ENCODE data around the gene KPNB1. TPM values are rescaled to one million over a fixed set of nuclear protein-coding genes. Genes with fewer than 3 reads are reported as not detected.

KPNB1 gene
- total RNA-seq, 2 experiments from 2014 or later: 409 to 427 TPM

- Mint-ChIP-seq H3K9me3 (no peaks in the 10 kb centered on the region), H3K36me3 (ENCODE audit: low read depth) (no peaks in the 10 kb centered on the region), H3K27ac (peak overlapping the region; percentile 93), H3K4me1 (peaks cover 66% of the 10 kb centered on the region), H3K27me3 (peaks cover 1% of the 10 kb centered on the region), H3K4me3 (peak overlapping the region; percentile 91)
- ChIA-PET POLR2A (interaction anchor here (0.9 to 1.1 kb wide), 2 partner anchors 13 to 86 kb away, joined by 3 read pairs; partner anchors contain the start of gene KPNB1), CTCF (interaction anchor here (1.1 to 1.7 kb wide), 3 partner anchors 8 to 55 kb away, joined by 3 to 6 read pairs (median 3); no protein-coding TSS in a partner anchor)
- no peak for DNase-seq
Measured at GRCh38 chr17:47735139-47735464, 85.4 kb downstream of the KPNB1 start.

Other genes starting within 250 kb of the KPNB1 start
- gene NPEPPS, start 118.8 kb upstream of the KPNB1 start, total RNA-seq: 100 to 1,000 TPM in 1 of 2 experiments, 10 to 100 TPM in 1; 79.6 to 110 TPM
- 1 to 10 TPM; 2.5 to 3.0 TPM for gene TBKBP1, start 44.2 kb downstream of the KPNB1 start, total RNA-seq
- 10 to 100 TPM; 13.8 to 16.0 TPM for gene TBX21, start 83.3 kb downstream of the KPNB1 start, total RNA-seq
- 10 to 100 TPM; 40.8 to 43.8 TPM for gene OSBPL7, start 171.9 kb downstream of the KPNB1 start, total RNA-seq
- gene MRPL10, start 181.6 kb downstream of the KPNB1 start, total RNA-seq: 10 to 100 TPM; 46.9 to 51.9 TPM
- 1 to 10 TPM in 1 of 2 experiments, under 1 TPM in 1; 0.79 to 1.4 TPM for gene LRRC46, start 181.8 kb downstream of the KPNB1 start, total RNA-seq
- gene SCRN2, start 191.4 kb downstream of the KPNB1 start, total RNA-seq: 10 to 100 TPM; 26.8 to 33.2 TPM
- gene SP6, start 201.2 kb downstream of the KPNB1 start, total RNA-seq: not detected
- 10 to 100 TPM; 27.6 to 33.8 TPM for gene SP2, start 246.3 kb downstream of the KPNB1 start, total RNA-seq

Data from activated CD4-positive, alpha-beta T cell treated with anti-CD3 and anti-CD28 coated beads, Interleukin-2, amount 10 ng/mL, durations not matched to agents 7 days and 5 days (primary cell).